Gastroesophageal sphincter (tissue), 3 donors: Measurements from ENCODE around the gene SOWAHB.

Source experiments
- CTCF ChIP-seq, 4 experiments: fragments of 200-600 bp in 2 of 4; fragments of 450-650 bp in 2 of 4; sonication (generic) in 1 of 4; IDR thresholded peaks; one replicate each; pipeline ENCODE4 v1.5.1; 2017 to 2019; ENCODE audit warnings: antibody characterized with exemption in 4 of 4, mild to moderate bottlenecking in 2 of 4, moderate library complexity in 2 of 4
- EP300 ChIP-seq: sonication (generic); formaldehyde crosslinking; IDR thresholded peaks from one replicate; pipeline ENCODE4 v1.6.1; 2017; ENCODE audit warnings: antibody characterized with exemption, mild to moderate bottlenecking
- POLR2A ChIP-seq, 2 donors: fragments of 450-650 bp; IDR thresholded peaks; one replicate each; pipeline ENCODE4 v1.6.1; 2017; ENCODE audit warnings: antibody characterized with exemption in 2 of 2, mild to moderate bottlenecking in 2 of 2, moderate library complexity in 1 of 2
- POLR2AphosphoS5 ChIP-seq: sonication (generic); formaldehyde crosslinking; IDR thresholded peaks from one replicate; pipeline ENCODE4 v1.6.1; 2017; ENCODE audit warnings: antibody characterized with exemption

GRCh38 chr4:76867377-76867776 is 30.6 kb downstream of the SOWAHB start:
- TF ChIP-seq EP300 (no peak), POLR2AphosphoS5 (no peak), CTCF (IDR thresholded peaks at IDR 0.05) (no peak), POLR2A (IDR thresholded peaks at IDR 0.05) (no peak)
